Ishikawa (cell line): ENCODE measurements around the gene DNAJC17.

ENCODE experiments used
- CEBPB ChIP-seq: IDR thresholded peaks from 2 replicates; pipeline ENCODE4 v1.6.1; 2012
- CREB1 ChIP-seq: IDR thresholded peaks from 2 replicates; pipeline ENCODE4 v1.6.1; 2012; ENCODE audit warnings: low read depth
- EGR1 ChIP-seq: IDR thresholded peaks from 2 replicates; pipeline ENCODE4 v1.6.1; 2012
- EP300 ChIP-seq: IDR thresholded peaks from 2 replicates; pipeline ENCODE4 v1.6.1; 2012; ENCODE audit warnings: borderline replicate concordance
- FOXM1 ChIP-seq: IDR thresholded peaks from 2 replicates; pipeline ENCODE4 v1.6.1; 2012; ENCODE audit warnings: low read depth, borderline replicate concordance
- MAX ChIP-seq: IDR thresholded peaks from 2 replicates; pipeline ENCODE4 v1.6.1; 2012
- NFIC ChIP-seq: IDR thresholded peaks from 2 replicates; pipeline ENCODE4 v1.6.1; 2012
- RAD21 ChIP-seq: IDR thresholded peaks from 2 replicates; pipeline ENCODE4 v1.6.1; 2012; ENCODE audit warnings: low read depth
- REST ChIP-seq: IDR thresholded peaks from 2 replicates; pipeline ENCODE4 v1.6.1; 2012; ENCODE audit warnings: low read depth, mild to moderate bottlenecking
- TAF1 ChIP-seq: IDR thresholded peaks from 2 replicates; pipeline ENCODE4 v1.6.1; 2012; ENCODE audit warnings: low read depth, mild to moderate bottlenecking
- TCF12 ChIP-seq: IDR thresholded peaks from 2 replicates; pipeline ENCODE4 v1.6.1; 2012; ENCODE audit warnings: low read depth
- TEAD4 ChIP-seq: IDR thresholded peaks from 2 replicates; pipeline ENCODE4 v1.6.1; 2012
- USF1 ChIP-seq: IDR thresholded peaks from 2 replicates; pipeline ENCODE4 v1.6.1; 2012
- YY1 ChIP-seq: IDR thresholded peaks from 2 replicates; pipeline ENCODE4 v1.6.1; 2012; ENCODE audit warnings: low read depth
- ZBTB7A ChIP-seq: IDR thresholded peaks from 2 replicates; pipeline ENCODE4 v1.6.1; 2012; ENCODE audit warnings: low read depth

DNAJC17 gene

GRCh38 chr15:40736575-40736974, 70.7 kb downstream of the DNAJC17 start:
- no peak for TF ChIP-seq YY1
- no peak for TF ChIP-seq TCF12
- TF ChIP-seq EP300: no peak
- TF ChIP-seq CREB1: no peak
- no peak for TF ChIP-seq RAD21

- TF ChIP-seq NFIC (no peak), EP300 (no peak), YY1 (no peak), FOXM1 (no peak), REST (no peak), ZBTB7A (no peak), EGR1 (no peak), CEBPB (no peak), TCF12 (no peak), TAF1 (no peak), TEAD4 (no peak)
These were observed 76.2 kb downstream of the DNAJC17 start for GRCh38 chr15:40731034-40731433.

- TF ChIP-seq ZBTB7A (no peak), MAX (no peak), NFIC (no peak), TAF1 (no peak), FOXM1 (no peak), YY1 (no peak), CEBPB (no peak), USF1 (no peak), TEAD4 (no peak), REST (no peak), RAD21 (no peak), CREB1 (no peak)
These were observed 83.4 kb downstream of the DNAJC17 start for GRCh38 chr15:40723919-40724318.

GRCh38 chr15:40722934-40723333, 84.3 kb downstream of the DNAJC17 start:
- no peak for TF ChIP-seq EP300
- no peak for TF ChIP-seq REST
- TF ChIP-seq TAF1: no peak
- no peak for TF ChIP-seq RAD21
- TF ChIP-seq NFIC: no peak
- TF ChIP-seq EGR1: no peak
- TF ChIP-seq FOXM1: no peak
- TF ChIP-seq CREB1: no peak
- no peak for TF ChIP-seq USF1
- TF ChIP-seq CEBPB: no peak
- TF ChIP-seq YY1: no peak
- TF ChIP-seq ZBTB7A: no peak
- no peak for TF ChIP-seq MAX
- no peak for TF ChIP-seq TEAD4

GRCh38 chr15:40722354-40722753, 84.9 kb downstream of the DNAJC17 start:
- TF ChIP-seq CEBPB (no peak), EGR1 (no peak), YY1 (no peak), TEAD4 (no peak), USF1 (no peak), ZBTB7A (no peak), MAX (no peak)
